C4-2B (cell line): ENCODE results near the gene ZNF737.
A peak's percentile ranks its signal among the peaks of the same experiment; 100 is the strongest.
"Not testable (repeated sequence)": the region's sequence is repeated elsewhere in the genome, so short reads cannot be mapped to it uniquely, and the experiment has no call there.

Experiments used
- H3K27ac ChIP-seq: fragments of 450-650 bp; 2 replicates; pipeline ENCODE4 v1.5.1; 2017
- CTCF ChIP-seq: fragments of 450-650 bp; conservative IDR thresholded peaks from 2 replicates; pipeline ENCODE4 v1.5.1; 2017; ENCODE audit warnings: mild to moderate bottlenecking
- ZFX ChIP-seq: fragments of 450-650 bp; IDR thresholded peaks from 2 replicates; pipeline ENCODE4 v1.6.1; 2017

Gene ZNF737

GRCh38 chr19:20565321-20566018 is at the start of gene ZNF737:
ZNF737 (minus strand) TSS chr19:20565781; CDS start chr19:20565640, 141 bp downstream.
- TF ChIP-seq CTCF (peak; percentile 42), ZFX (peak; percentile 45)
- peak within 1 kb of the TSS; percentile 78 for H3K27ac ChIP-seq

DNA sequence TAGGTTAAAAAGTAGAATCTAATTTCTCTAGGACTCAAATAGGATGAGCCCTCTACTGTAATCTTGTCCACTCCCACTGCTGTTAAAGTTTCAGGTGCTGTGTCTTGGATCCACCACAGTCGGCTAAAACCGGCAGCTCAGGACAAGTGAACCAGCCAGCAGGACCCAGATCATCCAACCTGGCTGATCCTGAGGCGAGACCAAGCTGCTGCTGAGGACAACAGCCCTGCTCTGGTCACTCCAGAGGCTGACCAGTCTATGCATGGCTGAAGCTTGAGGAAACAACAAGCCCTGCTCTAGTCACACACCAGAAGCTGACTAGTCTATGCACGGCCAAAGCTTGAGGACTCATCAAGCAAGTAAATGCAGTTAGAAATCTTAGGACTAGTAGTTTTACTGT is 49.4 kb upstream of the ZNF737 start:
- H3K27ac ChIP-seq, result not testable (repeated sequence)

DNA sequence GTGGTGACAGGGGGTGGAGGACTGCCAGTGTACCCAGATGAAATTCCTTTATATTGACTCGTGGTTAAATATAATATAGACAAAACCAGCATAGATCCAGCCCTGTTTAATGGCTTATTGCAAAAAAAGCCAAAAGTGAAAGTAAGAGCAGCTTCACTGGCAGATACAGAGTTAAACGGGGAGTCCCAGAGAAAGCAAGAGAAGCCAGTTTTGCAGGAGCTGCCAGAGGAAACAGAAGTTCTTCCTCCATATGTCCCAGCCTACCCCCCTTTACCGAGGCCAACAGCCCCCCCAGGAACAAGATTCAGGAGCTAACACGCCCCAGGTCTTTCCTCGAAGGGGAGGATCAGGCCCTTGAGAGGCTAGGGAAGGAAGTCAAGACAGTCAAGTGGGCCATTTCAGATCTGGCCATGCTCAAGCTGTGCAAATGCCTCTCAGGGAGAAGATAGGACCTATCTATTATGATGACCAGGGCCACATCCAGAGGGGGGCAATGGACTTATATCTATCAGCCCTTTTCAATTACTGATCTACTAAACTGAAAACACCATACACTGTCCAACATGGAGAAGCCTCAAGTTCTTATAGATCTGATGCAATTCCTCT is 47.2 kb upstream of the ZNF737 start:
- no peak overlapping the region for H3K27ac ChIP-seq
- TF ChIP-seq CTCF, result no peak

DNA sequence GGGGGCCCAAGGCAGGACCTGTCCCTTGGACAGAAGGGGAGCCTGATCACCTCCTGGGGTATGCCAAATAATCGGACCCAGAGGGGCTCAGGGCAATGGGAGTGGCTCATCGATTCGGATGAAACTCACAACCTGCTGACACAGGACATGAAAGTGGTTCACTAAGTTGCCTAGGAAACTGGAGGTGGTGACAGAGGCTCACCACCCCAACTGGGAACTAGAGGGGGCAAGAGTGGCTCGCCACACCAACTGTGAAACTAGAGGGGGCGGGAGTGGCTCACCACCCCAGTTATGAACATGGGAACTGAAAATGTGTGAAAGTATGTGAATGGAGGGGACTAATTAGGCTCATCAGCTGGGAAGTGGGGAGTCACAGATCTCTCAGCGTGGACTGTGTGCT is 46.3 kb upstream of the ZNF737 start:
- TF ChIP-seq CTCF (no peak), ZFX (no peak)
- H3K27ac ChIP-seq, result no peak overlapping the region

DNA sequence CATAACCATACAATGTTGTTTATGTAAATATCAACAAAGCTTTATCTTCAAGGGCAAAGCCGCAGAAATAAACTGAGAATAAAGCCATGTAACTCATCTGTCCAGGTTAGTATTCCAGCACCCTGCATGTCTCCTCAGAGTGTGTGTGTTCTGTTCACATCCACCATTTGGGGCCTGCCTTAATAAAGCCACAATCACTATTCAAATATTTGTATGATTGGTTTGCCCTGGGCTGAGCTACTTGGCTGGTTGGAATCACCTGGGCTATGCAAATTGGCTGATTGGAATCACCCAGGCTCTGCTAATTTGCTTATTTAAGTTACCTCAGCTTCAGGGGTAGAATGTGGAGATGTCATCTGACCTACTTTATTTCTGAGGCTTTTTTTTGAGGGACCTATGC is 42.4 kb upstream of the ZNF737 start:
- TF ChIP-seq ZFX, result no peak
- no peak for TF ChIP-seq CTCF
- no peak overlapping the region for H3K27ac ChIP-seq

DNA sequence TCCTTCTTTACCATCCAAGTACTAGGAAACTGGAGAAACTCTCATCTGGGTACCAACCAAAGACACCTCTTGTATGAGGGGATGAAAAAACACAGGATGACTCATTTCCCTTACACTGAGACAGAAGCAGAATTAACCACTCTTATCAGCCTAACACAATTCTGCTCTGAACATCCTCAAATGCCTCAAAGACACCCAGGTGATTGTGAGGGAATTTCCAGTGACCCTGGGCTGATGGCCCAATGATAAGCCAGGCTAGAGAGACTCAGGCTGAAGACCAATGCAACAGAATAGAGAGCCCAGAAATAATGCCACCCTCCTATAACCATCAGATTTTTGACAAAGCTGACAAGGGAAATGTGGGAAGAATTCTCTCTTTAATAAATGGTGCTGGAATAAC is 7.0 kb downstream of the ZNF737 start:
- TF ChIP-seq ZFX (no peak), CTCF (no peak)
- no peak overlapping the region for H3K27ac ChIP-seq

- peak; percentile 43 for TF ChIP-seq CTCF
- no peak for TF ChIP-seq ZFX
- H3K27ac ChIP-seq, result no peak overlapping the region
These were observed 7.6 kb downstream of the ZNF737 start for GRCh38 chr19:20558011-20558410.

GRCh38 chr19:20544667-20545333 is 20.8 kb downstream of the ZNF737 start:
- H3K27ac ChIP-seq, result not testable (repeated sequence)

DNA sequence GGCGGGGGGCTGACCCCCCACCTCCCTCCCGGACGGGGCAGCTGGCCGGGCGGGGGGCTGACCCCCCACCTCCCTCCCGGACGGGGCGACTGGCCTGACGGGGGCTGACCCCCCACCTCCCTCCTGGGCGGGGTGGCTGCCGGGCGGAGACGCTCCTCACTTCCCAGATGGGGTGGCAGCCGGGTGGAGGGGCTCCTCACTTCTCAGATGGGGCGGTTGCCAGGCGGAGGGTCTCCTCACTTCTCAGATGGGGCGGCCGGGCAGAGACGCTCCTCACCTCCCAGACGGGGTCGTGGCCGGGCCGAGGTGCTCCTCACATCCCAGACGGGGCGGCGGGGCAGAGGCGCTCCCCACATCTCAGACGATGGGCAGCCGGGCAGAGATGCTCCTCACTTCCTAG is 35.3 kb downstream of the ZNF737 start:
- H3K27ac ChIP-seq, result not testable (repeated sequence)
